DOHH2 (cell line): ENCODE measurements around the gene PAM.

Experiments
- CTCF ChIP-seq: fragments of 200-600 bp; sonication (generic); IDR thresholded peaks from one replicate; pipeline ENCODE4 v1.5.1; 2014; ENCODE audit warnings: antibody characterized with exemption, mild to moderate bottlenecking, low read depth, low read length; ENCODE audit not compliant: poor library complexity, severe bottlenecking
- EZH2phosphoT487 ChIP-seq: fragments of 200-600 bp; sonication (generic); IDR thresholded peaks from 2 replicates; pipeline ENCODE4 v1.6.1; 2017; ENCODE audit warnings: borderline replicate concordance, mild to moderate bottlenecking, antibody characterized with exemption, low read length, moderate library complexity, mixed read lengths

DNA sequence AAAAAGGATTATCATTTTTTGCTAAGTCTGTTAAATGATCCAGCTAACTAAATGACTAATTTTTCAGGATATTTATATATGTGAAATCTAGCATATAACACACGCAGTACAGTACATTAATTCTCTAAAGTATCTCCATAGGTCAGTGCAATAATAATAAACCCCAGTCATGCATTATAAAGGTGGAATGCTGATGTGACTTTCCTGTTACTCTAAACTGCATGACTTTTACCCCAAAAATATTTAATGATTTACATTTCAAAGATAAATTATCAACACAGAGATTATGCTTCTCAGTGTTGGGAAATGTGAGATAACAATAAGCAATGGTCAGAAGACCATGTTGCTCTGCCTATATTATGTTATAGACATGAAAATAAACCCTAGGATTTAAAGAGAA, 34.1 kb upstream of the PAM start:
- TF ChIP-seq CTCF (no peak), EZH2phosphoT487 (no peak)
